HG03135 (cell line): Measurements from ENCODE around the gene GABRG3.
"Not testable (repeated sequence)": the region's sequence is repeated elsewhere in the genome, so short reads cannot be mapped to it uniquely, and the experiment has no call there.

Source experiments
- ATAC-seq: cut with Tn5 transposase; IDR thresholded peaks from one replicate; pipeline ENCODE4 v1.9.1; 2021; ENCODE audit warnings: mild to moderate bottlenecking, moderate library complexity; ENCODE audit not compliant: unreplicated experiment

GABRG3 gene

GRCh38 chr15:26985050-26985449 lies 14.1 kb downstream of the GABRG3 start:
- no peak for ATAC-seq

GRCh38 chr15:26996250-26996649 lies 25.3 kb downstream of the GABRG3 start:
- no peak for ATAC-seq

GRCh38 chr15:27003003-27003402 lies 32.0 kb downstream of the GABRG3 start:
- ATAC-seq: not testable (repeated sequence)

GRCh38 chr15:27004226-27004625 lies 33.2 kb downstream of the GABRG3 start:
- not testable (repeated sequence) for ATAC-seq

- ATAC-seq: no peak
These were observed 46.3 kb downstream of the GABRG3 start for GRCh38 chr15:27017168-27017809.

- no peak for ATAC-seq
These were observed 48.7 kb downstream of the GABRG3 start for GRCh38 chr15:27019687-27020086.

GRCh38 chr15:27025481-27025966 lies 54.5 kb downstream of the GABRG3 start:
- no peak for ATAC-seq

- no peak for ATAC-seq
These were observed 56.2 kb downstream of the GABRG3 start for GRCh38 chr15:27027229-27027628.

GRCh38 chr15:27028858-27029477 lies 58.0 kb downstream of the GABRG3 start:
- no peak for ATAC-seq

GRCh38 chr15:27036210-27036609 lies 65.2 kb downstream of the GABRG3 start:
- ATAC-seq: no peak

GRCh38 chr15:27037501-27037900 lies 66.5 kb downstream of the GABRG3 start:
- no peak for ATAC-seq

GRCh38 chr15:27039152-27039551 lies 68.2 kb downstream of the GABRG3 start:
- ATAC-seq: no peak

- ATAC-seq: no peak
These were observed 71.2 kb downstream of the GABRG3 start for GRCh38 chr15:27042230-27042629.

- no peak for ATAC-seq
These were observed 71.7 kb downstream of the GABRG3 start for GRCh38 chr15:27042646-27043045.

GRCh38 chr15:27043770-27044169 lies 72.8 kb downstream of the GABRG3 start:
- no peak for ATAC-seq

- ATAC-seq: no peak
These were observed 74.8 kb downstream of the GABRG3 start for GRCh38 chr15:27045796-27046195.

- no peak for ATAC-seq
These were observed 75.9 kb downstream of the GABRG3 start for GRCh38 chr15:27046880-27047279.

GRCh38 chr15:27050163-27050562 lies 79.2 kb downstream of the GABRG3 start:
- no peak for ATAC-seq

GRCh38 chr15:27054426-27054825 lies 83.4 kb downstream of the GABRG3 start:
- no peak for ATAC-seq

- ATAC-seq: no peak
These were observed 87.1 kb downstream of the GABRG3 start for GRCh38 chr15:27057904-27058645.

- ATAC-seq: no peak
These were observed 88.0 kb downstream of the GABRG3 start for GRCh38 chr15:27058939-27059338.
